ENCODE data around the gene WWTR1.

DNA sequence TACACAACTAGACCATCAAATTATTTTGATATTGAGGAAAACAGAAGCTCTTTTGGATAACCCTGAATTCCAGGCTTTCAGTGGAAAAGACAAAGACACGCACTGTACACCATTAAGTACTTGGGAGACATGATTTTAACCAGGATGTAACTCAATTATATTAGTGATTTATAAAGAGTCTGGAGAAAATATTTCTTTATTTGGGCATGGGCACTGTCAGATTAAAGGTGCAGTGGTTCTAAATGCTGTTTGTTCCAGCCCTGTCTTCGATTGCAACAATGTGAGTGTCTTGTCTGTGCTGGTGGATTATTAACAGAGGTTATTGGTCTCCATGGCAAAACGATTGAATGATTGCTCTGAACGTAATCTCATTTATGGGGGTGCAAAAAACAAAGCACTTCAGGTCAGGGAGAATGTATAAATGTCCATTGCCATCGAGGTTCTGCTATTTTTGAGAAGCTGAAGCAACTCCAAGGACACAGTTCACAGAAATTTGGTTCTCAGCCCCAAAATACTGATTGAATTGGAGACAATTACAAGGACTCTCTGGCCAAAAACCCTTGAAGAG is 183.5 kb downstream of the WWTR1 start, which contains the start of gene TM4SF4:
- TF ChIP-seq EGR1 (IDR thresholded peaks at IDR 0.05; ENCODE audit: borderline replicate concordance, low read depth, low read length), result no peak
- no peak for TF ChIP-seq TAF7 (optimal IDR thresholded peaks at IDR 0.05; ENCODE audit: borderline replicate concordance, low read depth, low read length)
- TF ChIP-seq CTCF (IDR thresholded peaks at IDR 0.05; ENCODE audit: control extremely low read depth in 1 of 3, insufficient read depth in 1 of 3, low read depth in 1 of 3, low read length in 3 of 3), result no peak
- no peak for TF ChIP-seq CEBPB (IDR thresholded peaks at IDR 0.05; ENCODE audit: low read depth, low read length)
- no peak for TF ChIP-seq RAD21 (IDR thresholded peaks at IDR 0.05 in 1 of 2, conservative IDR thresholded peaks at IDR 0.05 in 1 of 2; ENCODE audit: low read depth in 2 of 2, low read length in 2 of 2)
- TF ChIP-seq ZNF274 (IDR thresholded peaks at IDR 0.05; ENCODE audit: borderline replicate concordance, extremely low read depth, low read length), result no peak
- no peak for TF ChIP-seq TCF12 (IDR thresholded peaks at IDR 0.05; ENCODE audit: low read depth, low read length)
